Cardiac muscle cell (in vitro differentiated cells and primary cell): Measurements from ENCODE around the gene NAP1L1. TPM values are rescaled to one million over a fixed set of nuclear protein-coding genes. Genes with fewer than 3 reads are reported as not detected.

ENCODE experiments used
- DNase-seq, 2 donors: peaks; one replicate each; pipeline versions ENCODE4 v3.0.0 to v3.0.0-alpha.2; 2010 to 2017; ENCODE audit warnings: low read depth in 1 of 2, low spot score in 1 of 2
- H3K27ac ChIP-seq: fragments of 200-600 bp; sonication (generic); 2 replicates; pipeline ENCODE4 v1.5.1; 2016
- H3K27me3 ChIP-seq: fragments of 200-600 bp; sonication (generic); 2 replicates; pipeline ENCODE4 v1.6.0; 2016; ENCODE audit warnings: control low read depth
- H3K36me3 ChIP-seq: fragments of 200-600 bp; sonication (generic); 2 replicates; pipeline ENCODE4 v1.5.1; 2016; ENCODE audit warnings: control low read depth
- H3K4me1 ChIP-seq: fragments of 200-600 bp; sonication (generic); 2 replicates; pipeline ENCODE4 v1.8.1; 2017; ENCODE audit warnings: low read depth, mild to moderate bottlenecking, mixed run types
- H3K4me3 ChIP-seq: fragments of 200-600 bp; sonication (generic); 2 replicates; pipeline ENCODE4 v1.5.1; 2016; ENCODE audit warnings: mild to moderate bottlenecking
- H3K9me3 ChIP-seq: fragments of 200-600 bp; sonication (generic); 2 replicates; pipeline ENCODE4 v1.5.1; 2017; ENCODE audit warnings: low read depth, mild to moderate bottlenecking, control low read depth
- CTCF ChIP-seq: IDR thresholded peaks from 2 replicates; pipeline ENCODE4 v1.5.1; 2012; ENCODE audit warnings: low read depth, mild to moderate bottlenecking, low read length
- polyA plus RNA-seq: library from polyadenylated mRNA; unstranded; fragments of >200 nt; fragmentation: Nextera tagmentation; extraction: Ambion mirVana; gene quantifications from 2 replicates; pipeline ENCODE4 v1.2.1, GENCODE V29; 2016
- total RNA-seq: library from RNA; depleted of rRNA; stranded (reverse); fragments of >200 nt; gene quantifications from 2 replicates; pipeline ENCODE4 v1.2.3, GENCODE V29; 2016

The NAP1L1 gene
- total and polyA plus RNA-seq, 2 experiments from 2014 or later: 214 to 671 TPM

- Histone ChIP-seq H3K36me3 (no peaks in the 10 kb centered on the region), H3K27me3 (no peaks in the 10 kb centered on the region), H3K9me3 (no peaks in the 10 kb centered on the region), H3K4me1 (no peaks in the 10 kb centered on the region), H3K4me3 (no peak overlapping the region), H3K27ac (no peak overlapping the region)
- DNase-seq: no peak
- TF ChIP-seq CTCF: no peak
Observed at GRCh38 chr12:76007640-76008039, 76.8 kb downstream of the NAP1L1 start.

- no peaks in the 10 kb centered on the region for H3K27me3 ChIP-seq
- no peak overlapping the region for H3K27ac ChIP-seq
- H3K36me3 ChIP-seq: no peaks in the 10 kb centered on the region
- H3K4me1 ChIP-seq: no peaks in the 10 kb centered on the region
- no peak for TF ChIP-seq CTCF
- H3K9me3 ChIP-seq: no peaks in the 10 kb centered on the region
- no peak overlapping the region for H3K4me3 ChIP-seq
- no peak for DNase-seq
Observed at GRCh38 chr12:76006028-76006925, 78.2 kb downstream of the NAP1L1 start.

GRCh38 chr12:76003355-76003638 lies 81.2 kb downstream of the NAP1L1 start:
- TF ChIP-seq CTCF: no peak
- Histone ChIP-seq H3K9me3 (no peaks in the 10 kb centered on the region), H3K36me3 (no peaks in the 10 kb centered on the region), H3K4me1 (no peaks in the 10 kb centered on the region), H3K4me3 (no peak overlapping the region), H3K27ac (no peak overlapping the region), H3K27me3 (no peaks in the 10 kb centered on the region)
- no peak for DNase-seq

- TF ChIP-seq CTCF: no peak
- no peaks in the 10 kb centered on the region for H3K27me3 ChIP-seq
- DNase-seq: no peak
- no peak overlapping the region for H3K27ac ChIP-seq
- no peaks in the 10 kb centered on the region for H3K4me1 ChIP-seq
- H3K4me3 ChIP-seq: no peak overlapping the region
- no peaks in the 10 kb centered on the region for H3K9me3 ChIP-seq
- no peaks in the 10 kb centered on the region for H3K36me3 ChIP-seq
Observed at GRCh38 chr12:76002598-76003354, 81.7 kb downstream of the NAP1L1 start.

GRCh38 chr12:75998292-75999063 lies 86.0 kb downstream of the NAP1L1 start:
- no peaks in the 10 kb centered on the region for H3K9me3 ChIP-seq
- peak in 1 of 2 donors; percentile 53 for DNase-seq
- H3K27me3 ChIP-seq: no peaks in the 10 kb centered on the region
- peaks cover 9% of the 10 kb centered on the region for H3K4me1 ChIP-seq
- no peak for TF ChIP-seq CTCF
- no peak overlapping the region for H3K27ac ChIP-seq
- no peaks in the 10 kb centered on the region for H3K36me3 ChIP-seq
- no peak overlapping the region for H3K4me3 ChIP-seq
